H1 (cell line): ENCODE data around the gene ZNF521. TPM values are rescaled to one million over a fixed set of nuclear protein-coding genes. Genes with fewer than 3 reads are reported as not detected.

Experiments
- CTCF ChIA-PET: fragments of 300-600 bp; sonication (Branson Sonifier 250); formaldehyde crosslinking; loops from one replicate; lab custom pipeline; 2021; ENCODE audit not compliant: partially characterized antibody; lab: Charles Lee
- POLR2A ChIA-PET: fragments of 300-600 bp; sonication (Branson Sonifier 250); formaldehyde crosslinking; loops from one replicate; lab custom pipeline; 2021; ENCODE audit warnings: inconsistent platforms; ENCODE audit not compliant: partially characterized antibody; lab: Charles Lee
- DNase-seq, 2 experiments: peaks; one replicate each; pipeline versions ENCODE4 v3.0.0 to v3.0.0-alpha.2; 2010 to 2022; ENCODE audit warnings: low spot score in 2 of 2, low read depth in 1 of 2, mixed read lengths in 1 of 2
- FAIRE-seq: peaks from 2 replicates; lab custom pipeline; 2011; peaks lifted over from hg19 to GRCh38; lab: Jason Lieb, UNC
- H2AFZ ChIP-seq: 2 replicates; pipeline ENCODE4 v1.8.1; 2012; ENCODE audit warnings: low read length, inconsistent platforms
- H2AK5ac ChIP-seq: 2 replicates; pipeline ENCODE4 v1.6.1; 2013; ENCODE audit warnings: low read depth, low read length
- H2BK120ac ChIP-seq: replicated peaks from 2 replicates; pipeline ENCODE3; 2013; ENCODE audit warnings: low read depth, low read length, inconsistent platforms
- H2BK12ac ChIP-seq: 2 replicates; pipeline ENCODE4 v1.6.1; 2013; ENCODE audit warnings: low read depth, low read length
- H2BK15ac ChIP-seq: 2 replicates; pipeline ENCODE4 v1.6.1; 2013; ENCODE audit warnings: low read length
- H2BK20ac ChIP-seq: 2 replicates; pipeline ENCODE4 v1.6.1; 2013; ENCODE audit warnings: low read length
- H2BK5ac ChIP-seq: 2 replicates; pipeline ENCODE4 v1.6.1; 2013; ENCODE audit warnings: low read depth, low read length
- H3K14ac ChIP-seq: 2 replicates; pipeline ENCODE4 v1.6.1; 2013; ENCODE audit warnings: inconsistent platforms; ENCODE audit not compliant: insufficient read length
- H3K18ac ChIP-seq: 2 replicates; pipeline ENCODE4 v1.6.1; 2013; ENCODE audit warnings: low read length; ENCODE audit errors: extremely low read depth
- H3K23ac ChIP-seq: 2 replicates; pipeline ENCODE4 v1.6.1; 2013; ENCODE audit warnings: inconsistent platforms; ENCODE audit not compliant: insufficient read length
- H3K23me2 ChIP-seq: 2 replicates; pipeline ENCODE4 v1.6.1; 2013; ENCODE audit warnings: low read depth, low read length
- H3K27ac ChIP-seq: 2 replicates; pipeline ENCODE4 v1.6.1; 2011; ENCODE audit warnings: low read depth, low read length, inconsistent platforms
- H3K27me3 ChIP-seq, 4 experiments: replicated peaks in 1 of 4; 1 replicate in 1 of 4; 2 replicates in 3 of 4; pipeline versions ENCODE4 v1.6.1 to v1.8.1; 2011 to 2013; ENCODE audit warnings: low read length in 3 of 4, mild to moderate bottlenecking in 3 of 4, inconsistent platforms in 2 of 4, mixed read lengths in 2 of 4, moderate library complexity in 1 of 4; ENCODE audit not compliant: control insufficient read depth in 3 of 4, insufficient read depth in 3 of 4; ENCODE audit errors: extremely low read depth in 1 of 4
- H3K36me3 ChIP-seq, 4 experiments: 2 replicates each; pipeline versions ENCODE4 v1.6.1 to v1.8.1; 2011 to 2013; ENCODE audit warnings: mild to moderate bottlenecking in 4 of 4, low read length in 3 of 4, moderate library complexity in 2 of 4, control low read depth in 1 of 4, inconsistent platforms in 1 of 4; ENCODE audit not compliant: insufficient read depth in 4 of 4, control insufficient read depth in 2 of 4
- H3K4ac ChIP-seq: replicated peaks from 2 replicates; pipeline ENCODE3; 2013; ENCODE audit warnings: low read length, low read depth, mixed read lengths, inconsistent platforms; ENCODE audit not compliant: insufficient read length
- H3K4me1 ChIP-seq, 4 experiments: replicated peaks in 1 of 4; 1 replicate in 1 of 4; 2 replicates in 3 of 4; pipeline versions ENCODE4 v1.6.1 to v1.8.1; 2011 to 2013; ENCODE audit warnings: low read length in 3 of 4, inconsistent platforms in 2 of 4, mixed read lengths in 1 of 4; ENCODE audit not compliant: insufficient read depth in 4 of 4, control insufficient read depth in 3 of 4
- H3K4me2 ChIP-seq, 2 experiments: 2 replicates each; pipeline versions ENCODE4 v1.6.1 to v1.8.1; 2011 to 2013; ENCODE audit warnings: low read depth in 2 of 2, low read length in 2 of 2, control low read depth in 1 of 2, inconsistent platforms in 1 of 2, mild to moderate bottlenecking in 1 of 2; ENCODE audit not compliant: insufficient read depth in 1 of 2
- H3K4me3 ChIP-seq, 4 experiments: fragments of 200-600, 300-600 bp in 1 of 4; sonication (generic), shearing (Covaris generic), sonication (Bioruptor Twin) in 1 of 4; 2 replicates each; pipeline versions ENCODE4 v1.5.1 to v1.8.1; 2011 to 2016; ENCODE audit warnings: low read length in 4 of 4, low read depth in 3 of 4, control low read depth in 2 of 4, inconsistent platforms in 2 of 4, mild to moderate bottlenecking in 2 of 4, mixed read lengths in 1 of 4, moderate library complexity in 1 of 4; ENCODE audit not compliant: insufficient read depth in 2 of 4; ENCODE audit errors: extremely low read depth in 1 of 4
- H3K56ac ChIP-seq: replicated peaks from 2 replicates; pipeline ENCODE3; 2013; ENCODE audit warnings: low read depth, mild to moderate bottlenecking, mixed read lengths, low read length, inconsistent platforms; ENCODE audit not compliant: insufficient read length
- H3K79me1 ChIP-seq: 2 replicates; pipeline ENCODE4 v1.6.1; 2013; ENCODE audit warnings: low read depth, low read length, control low read depth
- H3K79me2 ChIP-seq, 2 experiments: 2 replicates each; pipeline versions ENCODE4 v1.6.1 to v1.8.1; 2012 to 2013; ENCODE audit warnings: low read length in 2 of 2, mild to moderate bottlenecking in 2 of 2, inconsistent platforms in 1 of 2; ENCODE audit not compliant: insufficient read depth in 2 of 2, control insufficient read depth in 1 of 2
- H3K9ac ChIP-seq, 4 experiments: replicated peaks in 1 of 4; 1 replicate in 1 of 4; 2 replicates in 3 of 4; pipeline versions ENCODE4 v1.6.1 to v1.8.1; 2011 to 2013; ENCODE audit warnings: low read depth in 3 of 4, low read length in 3 of 4, control low read depth in 2 of 4, mild to moderate bottlenecking in 2 of 4, moderate library complexity in 2 of 4, inconsistent platforms in 1 of 4; ENCODE audit errors: extremely low read depth in 1 of 4
- H3K9me3 ChIP-seq, 2 experiments: 2 replicates each; pipeline versions ENCODE4 v1.6.1 to v1.8.1; 2012 to 2013; ENCODE audit warnings: mild to moderate bottlenecking in 2 of 2, moderate library complexity in 2 of 2, control low read depth in 1 of 2, inconsistent platforms in 1 of 2, low read depth in 1 of 2, low read length in 1 of 2, mixed read lengths in 1 of 2; ENCODE audit not compliant: insufficient read depth in 2 of 2
- H4K20me1 ChIP-seq, 2 experiments: replicated peaks in 1 of 2; 2 replicates each; pipeline versions ENCODE3 to v1.8.1; 2011 to 2013; ENCODE audit warnings: inconsistent platforms in 2 of 2, low read length in 2 of 2, mild to moderate bottlenecking in 1 of 2; ENCODE audit not compliant: insufficient read depth in 2 of 2, control insufficient read depth in 1 of 2
- H4K5ac ChIP-seq: 2 replicates; pipeline ENCODE4 v1.6.1; 2013; ENCODE audit warnings: low read length, low read depth, mixed read lengths, inconsistent platforms; ENCODE audit not compliant: insufficient read length
- H4K8ac ChIP-seq: 2 replicates; pipeline ENCODE4 v1.8.0; 2013; ENCODE audit warnings: mild to moderate bottlenecking, moderate library complexity, low read length, inconsistent platforms; ENCODE audit not compliant: insufficient read depth; ENCODE audit errors: extremely low read depth
- H4K91ac ChIP-seq: replicated peaks from 2 replicates; pipeline ENCODE3; 2013; ENCODE audit warnings: low read length, mixed read lengths, inconsistent platforms; ENCODE audit not compliant: insufficient read length
- CHD1 ChIP-seq: IDR thresholded peaks from 2 replicates; pipeline ENCODE4 v1.6.1; 2012; ENCODE audit warnings: low read depth, low read length, improper control_type of control experiment
- JUND ChIP-seq: IDR thresholded peaks from 2 replicates; pipeline ENCODE4 v1.6.1; 2011; ENCODE audit warnings: mild to moderate bottlenecking, improper control_type of control experiment, low read length
- POLR2AphosphoS5 ChIP-seq: IDR thresholded peaks from 2 replicates; pipeline ENCODE4 v1.6.1; 2011; ENCODE audit warnings: low read depth, low read length
- RFX5 ChIP-seq: IDR thresholded peaks from 2 replicates; pipeline ENCODE4 v1.6.1; 2011; ENCODE audit warnings: low read depth, low read length, improper control_type of control experiment, borderline replicate concordance
- SP2 ChIP-seq: IDR thresholded peaks from 2 replicates; pipeline ENCODE4 v1.6.1; 2012; ENCODE audit warnings: mild to moderate bottlenecking, low read length, inconsistent platforms
- WGBS, 2 experiments: shearing (Covaris generic) in 1 of 2; methylation state at CpG; one replicate each; pipeline versions ENCODE4 v1.1.6 to v1.1.7; 2013 to 2015; ENCODE audit warnings: low lambda C conversion rate in 2 of 2, mixed read lengths in 2 of 2, inconsistent platforms in 1 of 2, low coverage in 1 of 2, missing lambda C conversion rate in 1 of 2; ENCODE audit not compliant: insufficient replicate concordance in 2 of 2, insufficient coverage in 1 of 2, insufficient read length in 1 of 2; ENCODE audit errors: extremely low coverage in 1 of 2, missing lambda C conversion rate in 1 of 2; 5-methylcytosine and 5-hydroxymethylcytosine counted together
- polyA plus RNA-seq, 7 experiments: library from polyadenylated mRNA; depleted of rRNA in 3 of 7; stranded (reverse) in 5 of 7; unstranded in 2 of 7; fragments of >200 nt in 5 of 7; fragments of 200-250 nt in 2 of 7; gene quantifications; 1 replicate in 5 of 7; 2 replicates in 1 of 7; 4 replicates in 1 of 7; pipeline versions ENCODE4 v1.2.1 to v1.2.3, GENCODE V29; 2011 to 2013; ENCODE audit warnings: missing spikeins in 2 of 7, mixed read lengths in 2 of 7
- total RNA-seq: library from RNA; stranded (reverse); fragmentation: NEBNext Ultra II Directional; extraction: Animal tissue kit (Norgen Biotek cat#: 25700); gene quantifications from 2 replicates; pipeline ENCODE4 v1.2.1, GENCODE V29; 2021

The ZNF521 gene
- total and polyA plus RNA-seq, 2 of the 8 experiments (the other 6 are each of a cell fraction or from before 2014, with no cell fraction given): 9.5 to 15.8 TPM

GRCh38 chr18:25308381-25308780 lies 43.6 kb downstream of the ZNF521 start:
- no peak for FAIRE-seq
- POLR2A ChIA-PET: interaction anchor here (1.2 to 1.4 kb wide), 2 partner anchors 13 to 19 kb away, joined by 3 read pairs; no protein-coding TSS in a partner anchor
- Histone ChIP-seq H3K14ac (no peak overlapping the region), H3K4me1 (no peaks in the 10 kb centered on the region; a peak in 1 of 7 replicates), H3K4me2 (no peak overlapping the region), H3K23me2 (no peaks in the 10 kb centered on the region), H3K79me2 (no peaks in the 10 kb centered on the region), H3K9ac (no peak overlapping the region), H2BK20ac (no peak overlapping the region), H3K18ac (no peak overlapping the region), H2BK5ac (no peak overlapping the region), H2AK5ac (no peak overlapping the region), H3K23ac (no peak overlapping the region), H3K4me3 (no peak overlapping the region), H3K4ac (no peak overlapping the region), H3K56ac (no peak overlapping the region), H4K5ac (no peak overlapping the region), H2AFZ (no peak overlapping the region), H3K9me3 (no peaks in the 10 kb centered on the region), H4K20me1 (peaks cover 0 to 2% of the 10 kb centered on the region in 2 experiments), H3K27me3 (no peaks in the 10 kb centered on the region), H3K27ac (no peak overlapping the region), H2BK15ac (no peak overlapping the region), H4K8ac (no peak overlapping the region), H2BK12ac (no peak overlapping the region), H3K36me3 (no peaks in the 10 kb centered on the region; a peak in 1 of 8 replicates), H3K79me1 (no peaks in the 10 kb centered on the region), H2BK120ac (no peak overlapping the region), H4K91ac (no peak overlapping the region)
- 80% methylated on average over 1 of the region's 3 CpGs; no CpG with 5 or more reads in 1 of the 2 experiments for WGBS, 2 experiments
- CTCF ChIA-PET: interaction anchor here (1.2 to 1.8 kb wide), 2 partner anchors 8 kb away, joined by 3 to 4 read pairs; no protein-coding TSS in a partner anchor
- DNase-seq: no peak
- no peak for TF ChIP-seq JUND
- TF ChIP-seq RFX5: no peak
- no peak for TF ChIP-seq CHD1
- TF ChIP-seq POLR2AphosphoS5: no peak
- TF ChIP-seq SP2: no peak
